Measurements from ENCODE around the gene SLC10A7. TPM values are rescaled to one million over a fixed set of nuclear protein-coding genes. Genes with fewer than 3 reads are reported as not detected.

The SLC10A7 gene
- total and polyA plus RNA-seq, 2 donors from 2014 or later: 1.9 to 15.1 TPM

DNA sequence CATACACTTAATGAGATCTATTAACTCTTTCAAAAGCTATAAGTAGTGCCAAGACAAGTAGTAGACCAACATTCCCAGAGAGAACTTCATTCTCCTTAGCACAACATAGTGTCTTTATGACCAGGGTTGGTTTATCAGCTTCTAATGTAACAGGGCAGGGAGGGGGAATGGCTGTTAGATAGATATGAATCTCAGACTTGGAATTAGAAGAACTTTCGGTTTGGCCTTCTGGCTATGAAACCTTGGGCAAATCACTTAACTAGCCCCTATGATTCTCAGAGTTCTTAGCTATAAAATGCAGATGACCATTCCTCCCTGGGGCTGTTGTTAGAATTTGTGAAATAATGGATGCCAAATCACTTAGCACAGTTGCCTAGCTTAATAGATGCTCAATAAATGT, 132.2 kb downstream of the SLC10A7 start:
- Histone ChIP-seq H3K9ac (ENCODE audit: low read length in 3 of 3) (no peak overlapping the region), H3K36me3 (ENCODE audit: control insufficient read depth in 2 of 3, insufficient read depth in 3 of 3, low read length in 3 of 3) (no peaks in the 10 kb centered on the region), H3K4me3 (ENCODE audit: low read length in 3 of 3) (no peak overlapping the region), H3K27me3 (ENCODE audit: control insufficient read depth, insufficient read depth, low read length) (no peaks in the 10 kb centered on the region), H3K4me1 (ENCODE audit: control insufficient read depth in 2 of 3, insufficient read depth in 2 of 3, low read depth in 1 of 3, low read length in 3 of 3) (no peaks in the 10 kb centered on the region), H3K9me3 (ENCODE audit: control insufficient read depth in 2 of 3, insufficient read depth in 1 of 3, low read length in 3 of 3) (no peaks in the 10 kb centered on the region), H3K27ac (ENCODE audit: low read depth in 2 of 2, low read length in 2 of 2) (no peak overlapping the region)
- intact Hi-C loops (cut with DNase I): no loop called here
- FAIRE-seq (no peak), DNase-seq (no peak)
- TF ChIP-seq, protein P1, sequence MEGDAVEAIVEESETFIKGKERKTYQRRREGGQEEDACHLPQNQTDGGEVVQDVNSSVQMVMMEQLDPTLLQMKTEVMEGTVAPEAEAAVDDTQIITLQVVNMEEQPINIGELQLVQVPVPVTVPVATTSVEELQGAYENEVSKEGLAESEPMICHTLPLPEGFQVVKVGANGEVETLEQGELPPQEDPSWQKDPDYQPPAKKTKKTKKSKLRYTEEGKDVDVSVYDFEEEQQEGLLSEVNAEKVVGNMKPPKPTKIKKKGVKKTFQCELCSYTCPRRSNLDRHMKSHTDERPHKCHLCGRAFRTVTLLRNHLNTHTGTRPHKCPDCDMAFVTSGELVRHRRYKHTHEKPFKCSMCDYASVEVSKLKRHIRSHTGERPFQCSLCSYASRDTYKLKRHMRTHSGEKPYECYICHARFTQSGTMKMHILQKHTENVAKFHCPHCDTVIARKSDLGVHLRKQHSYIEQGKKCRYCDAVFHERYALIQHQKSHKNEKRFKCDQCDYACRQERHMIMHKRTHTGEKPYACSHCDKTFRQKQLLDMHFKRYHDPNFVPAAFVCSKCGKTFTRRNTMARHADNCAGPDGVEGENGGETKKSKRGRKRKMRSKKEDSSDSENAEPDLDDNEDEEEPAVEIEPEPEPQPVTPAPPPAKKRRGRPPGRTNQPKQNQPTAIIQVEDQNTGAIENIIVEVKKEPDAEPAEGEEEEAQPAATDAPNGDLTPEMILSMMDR (IDR thresholded peaks at IDR 0.05; ENCODE audit: borderline replicate concordance, extremely low read depth, insufficient read depth): no peak

DNA sequence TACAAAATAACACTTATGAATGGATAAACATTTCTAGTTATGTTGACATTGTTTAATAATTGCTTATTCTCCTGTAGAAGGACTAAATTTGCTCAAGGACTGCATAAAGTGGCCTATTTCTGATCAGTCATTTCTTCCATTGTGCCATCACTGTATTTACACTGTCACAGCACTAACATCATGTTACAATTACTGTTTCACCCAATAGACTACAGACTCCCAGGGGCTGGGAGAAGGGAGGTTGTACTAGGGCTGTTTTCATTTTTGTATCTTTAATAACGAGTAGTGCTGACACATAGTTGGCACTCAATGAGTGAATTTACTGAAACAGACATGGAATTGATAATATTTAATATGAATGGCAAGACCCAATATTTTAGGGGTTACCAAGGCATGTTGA, 139.5 kb downstream of the SLC10A7 start:
- H3K27ac ChIP-seq (ENCODE audit: low read depth in 2 of 2, low read length in 2 of 2): no peak overlapping the region
- intact Hi-C loops (cut with DNase I): no loop called here
- no peak overlapping the region for H3K4me3 ChIP-seq (ENCODE audit: low read length in 3 of 3)
- no peak overlapping the region for H3K9ac ChIP-seq (ENCODE audit: low read length in 3 of 3)
- no peaks in the 10 kb centered on the region for H3K4me1 ChIP-seq (ENCODE audit: control insufficient read depth in 2 of 3, insufficient read depth in 2 of 3, low read depth in 1 of 3, low read length in 3 of 3)
- H3K9me3 ChIP-seq (ENCODE audit: control insufficient read depth in 2 of 3, insufficient read depth in 1 of 3, low read length in 3 of 3): no peaks in the 10 kb centered on the region
- no peaks in the 10 kb centered on the region for H3K27me3 ChIP-seq (ENCODE audit: control insufficient read depth, insufficient read depth, low read length)
- TF ChIP-seq, protein P1 (IDR thresholded peaks at IDR 0.05; ENCODE audit: borderline replicate concordance, extremely low read depth, insufficient read depth): no peak
- no peaks in the 10 kb centered on the region for H3K36me3 ChIP-seq (ENCODE audit: control insufficient read depth in 2 of 3, insufficient read depth in 3 of 3, low read length in 3 of 3)
- no peak for DNase-seq
- FAIRE-seq: no peak

DNA sequence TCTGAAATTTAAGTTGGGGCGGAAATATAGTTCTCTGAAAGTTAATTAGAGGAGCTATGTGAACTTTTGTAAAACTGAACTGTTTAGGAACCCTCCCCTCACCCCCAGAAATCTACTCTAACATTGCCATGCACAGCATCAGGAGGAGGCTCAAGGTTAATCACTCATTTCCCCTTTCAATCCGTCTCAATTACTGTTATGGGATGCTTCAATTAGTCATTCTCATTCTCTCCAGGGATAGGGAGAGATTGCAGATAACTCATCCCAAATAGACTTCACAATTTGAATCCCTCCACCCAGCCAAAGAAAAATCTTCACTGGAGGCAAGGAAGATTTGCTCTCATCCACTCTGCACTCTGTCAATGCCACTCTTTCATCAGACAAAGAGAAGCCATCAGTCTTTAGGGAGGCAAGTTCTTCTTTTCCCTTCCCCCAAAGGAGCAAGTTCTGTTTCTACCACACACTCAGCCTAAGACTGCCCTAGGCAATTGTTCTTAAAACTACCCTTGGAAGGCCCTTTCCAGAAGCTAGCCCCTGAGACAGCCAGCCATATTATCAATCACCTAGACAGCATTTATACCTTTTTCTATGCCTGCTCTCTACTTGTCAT, 140.4 kb downstream of the SLC10A7 start:
- Histone ChIP-seq H3K9ac (ENCODE audit: low read length in 3 of 3) (no peak overlapping the region), H3K27ac (ENCODE audit: low read depth in 2 of 2, low read length in 2 of 2) (no peak overlapping the region), H3K4me1 (ENCODE audit: control insufficient read depth in 2 of 3, insufficient read depth in 2 of 3, low read depth in 1 of 3, low read length in 3 of 3) (no peaks in the 10 kb centered on the region), H3K36me3 (ENCODE audit: control insufficient read depth in 2 of 3, insufficient read depth in 3 of 3, low read length in 3 of 3) (no peaks in the 10 kb centered on the region), H3K27me3 (ENCODE audit: control insufficient read depth, insufficient read depth, low read length) (no peaks in the 10 kb centered on the region), H3K4me3 (ENCODE audit: low read length in 3 of 3) (no peak overlapping the region), H3K9me3 (ENCODE audit: control insufficient read depth in 2 of 3, insufficient read depth in 1 of 3, low read length in 3 of 3) (no peaks in the 10 kb centered on the region)
- FAIRE-seq: no peak
- no peak for DNase-seq
- intact Hi-C loops (cut with DNase I): no loop called here
- TF ChIP-seq, protein P1 (IDR thresholded peaks at IDR 0.05; ENCODE audit: borderline replicate concordance, extremely low read depth, insufficient read depth): no peak

DNA sequence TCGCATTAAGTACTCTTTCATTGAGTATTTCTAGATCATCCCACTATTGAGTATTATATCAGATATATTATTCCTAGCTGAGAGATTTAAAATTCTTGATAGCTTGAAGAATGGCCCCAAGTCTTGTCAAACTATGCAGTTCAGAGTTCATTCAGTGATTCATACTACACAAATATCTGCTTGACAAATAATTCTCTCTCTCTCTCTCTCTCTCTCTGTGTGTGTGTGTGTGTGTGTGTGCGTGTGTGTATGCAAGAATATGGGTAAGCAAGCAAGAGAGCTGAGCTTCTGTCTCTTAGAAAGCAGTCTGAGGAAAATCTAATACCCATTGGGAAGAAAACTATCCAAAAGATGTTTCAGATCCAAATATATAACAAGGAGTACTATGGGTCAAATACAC, 142.0 kb downstream of the SLC10A7 start:
- no peak overlapping the region for H3K9ac ChIP-seq (ENCODE audit: low read length in 3 of 3)
- no peaks in the 10 kb centered on the region for H3K27me3 ChIP-seq (ENCODE audit: control insufficient read depth, insufficient read depth, low read length)
- no peaks in the 10 kb centered on the region for H3K4me1 ChIP-seq (ENCODE audit: control insufficient read depth in 2 of 3, insufficient read depth in 2 of 3, low read depth in 1 of 3, low read length in 3 of 3)
- H3K36me3 ChIP-seq (ENCODE audit: control insufficient read depth in 2 of 3, insufficient read depth in 3 of 3, low read length in 3 of 3): no peaks in the 10 kb centered on the region
- no peak overlapping the region for H3K4me3 ChIP-seq (ENCODE audit: low read length in 3 of 3)
- no peak overlapping the region for H3K27ac ChIP-seq (ENCODE audit: low read depth in 2 of 2, low read length in 2 of 2)
- TF ChIP-seq, protein P1 (IDR thresholded peaks at IDR 0.05; ENCODE audit: borderline replicate concordance, extremely low read depth, insufficient read depth): no peak
- no peaks in the 10 kb centered on the region for H3K9me3 ChIP-seq (ENCODE audit: control insufficient read depth in 2 of 3, insufficient read depth in 1 of 3, low read length in 3 of 3)
- DNase-seq (no peak), FAIRE-seq (no peak)
- intact Hi-C loops (cut with DNase I): no loop called here
